GM18520 (cell line): ENCODE measurements around the gene TRIM56.
"Not testable (repeated sequence)": the region's sequence is repeated elsewhere in the genome, so short reads cannot be mapped to it uniquely, and the experiment has no call there.

ENCODE experiments used
- ATAC-seq: cut with Tn5 transposase; IDR thresholded peaks from one replicate; pipeline ENCODE4 v1.9.1; 2021; ENCODE audit not compliant: unreplicated experiment

Gene TRIM56

GRCh38 chr7:101111261-101111660, 26.0 kb downstream of the TRIM56 start:
- ATAC-seq, result no peak

DNA sequence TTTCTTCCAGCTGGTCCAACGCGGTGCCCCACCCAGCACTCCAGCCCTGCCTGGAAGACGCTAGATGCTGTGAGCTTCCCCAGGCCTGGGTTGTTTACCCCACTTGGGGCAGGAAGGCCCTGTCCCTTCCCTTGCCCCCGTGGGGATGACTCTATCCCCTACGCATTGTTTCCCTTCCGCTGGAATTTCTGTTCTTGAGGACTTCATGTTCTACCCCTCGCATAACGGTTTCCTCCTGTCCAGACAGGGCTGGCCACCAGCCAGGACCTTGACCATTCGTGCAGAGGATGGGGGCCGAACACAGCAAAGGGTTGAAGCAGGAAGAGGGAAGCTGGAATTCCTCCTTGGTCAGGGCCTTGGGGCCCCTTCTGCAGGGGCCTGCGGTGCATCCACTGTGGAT, 27.0 kb downstream of the TRIM56 start:
- ATAC-seq, result no peak

DNA sequence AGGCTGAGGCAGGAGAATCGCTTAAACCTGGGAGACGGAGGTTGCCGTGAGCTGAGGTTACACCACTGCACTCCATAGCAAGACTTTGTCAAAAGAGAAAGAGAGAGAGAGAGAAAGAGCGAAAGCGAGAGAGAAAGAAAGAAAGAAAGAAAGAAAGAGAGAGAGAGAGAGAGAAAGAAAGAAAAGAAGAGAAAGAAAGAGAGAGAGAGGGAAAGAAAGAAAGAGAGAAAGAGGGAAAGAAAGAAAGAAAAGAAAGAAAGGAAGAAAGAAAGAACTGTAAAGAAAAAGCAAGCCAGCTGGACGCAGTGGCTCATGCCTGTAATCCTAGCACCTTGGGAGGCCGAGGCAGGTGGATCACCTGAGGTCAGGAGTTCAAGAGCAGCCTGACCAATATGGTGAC, 27.9 kb downstream of the TRIM56 start:
- ATAC-seq, result not testable (repeated sequence)

DNA sequence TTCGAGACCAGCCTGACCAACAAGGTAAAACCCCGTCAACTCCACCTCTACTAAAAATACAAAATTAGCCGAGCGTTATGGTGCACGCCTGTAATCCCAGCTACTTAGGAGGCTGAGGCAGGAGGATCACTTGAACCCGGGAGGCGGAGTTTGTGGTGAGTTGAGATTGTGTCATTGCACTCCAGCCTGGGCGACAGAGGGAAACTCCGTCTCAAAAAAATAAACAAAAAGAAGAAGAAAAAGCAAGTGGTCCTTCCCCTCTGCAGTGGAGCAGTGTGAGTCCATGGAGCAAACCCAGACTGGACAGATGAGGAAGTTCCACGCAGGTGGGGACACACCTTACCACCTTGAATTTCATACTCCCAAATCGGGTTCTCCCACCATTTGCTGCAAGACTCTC, 28.6 kb downstream of the TRIM56 start:
- ATAC-seq, result no peak

DNA sequence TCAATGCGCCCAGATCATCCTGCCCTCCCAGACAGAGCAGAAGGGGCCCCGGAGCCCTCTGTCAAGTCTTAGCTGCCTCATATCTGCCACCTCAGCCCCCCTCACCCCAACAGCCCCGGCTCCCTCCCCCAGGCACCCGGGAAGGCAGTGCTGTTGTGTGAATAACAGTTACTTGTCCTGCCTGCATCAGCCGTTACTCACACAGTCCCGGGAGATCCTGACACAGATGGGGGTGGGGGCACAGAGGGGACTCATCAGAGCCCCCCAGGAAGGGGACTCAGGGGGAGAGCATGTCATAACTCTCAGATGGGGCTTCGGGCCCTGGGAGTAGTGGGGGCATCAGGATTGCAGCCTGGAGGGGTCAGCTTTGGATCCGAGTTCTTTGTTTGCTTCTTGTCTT, 29.2 kb downstream of the TRIM56 start:
- ATAC-seq, result no peak

- no peak for ATAC-seq
Observed at GRCh38 chr7:101115215-101115614, 29.9 kb downstream of the TRIM56 start.

- no peak for ATAC-seq
Observed at GRCh38 chr7:101116898-101117297, 31.6 kb downstream of the TRIM56 start.

GRCh38 chr7:101118856-101119255, 33.6 kb downstream of the TRIM56 start:
- no peak for ATAC-seq

DNA sequence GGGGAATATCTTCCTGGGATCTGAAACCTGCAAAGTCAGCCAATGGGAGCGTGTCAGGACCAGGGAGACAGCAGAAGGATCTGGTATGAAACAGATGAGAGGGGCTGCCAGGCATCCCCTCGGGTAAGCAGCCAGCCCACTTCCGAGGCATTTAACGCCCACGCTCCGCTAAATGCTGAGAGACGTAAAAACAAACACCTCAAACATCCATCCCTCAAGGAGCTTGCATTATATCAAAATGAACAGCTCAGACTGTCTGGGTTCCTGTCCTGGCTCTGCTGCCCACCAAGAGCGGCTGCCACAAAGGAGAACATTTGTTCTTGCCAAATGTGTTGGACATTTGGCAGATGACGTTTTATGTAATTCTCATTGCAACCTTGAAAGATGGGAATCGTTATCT, 34.6 kb downstream of the TRIM56 start:
- ATAC-seq, result no peak

DNA sequence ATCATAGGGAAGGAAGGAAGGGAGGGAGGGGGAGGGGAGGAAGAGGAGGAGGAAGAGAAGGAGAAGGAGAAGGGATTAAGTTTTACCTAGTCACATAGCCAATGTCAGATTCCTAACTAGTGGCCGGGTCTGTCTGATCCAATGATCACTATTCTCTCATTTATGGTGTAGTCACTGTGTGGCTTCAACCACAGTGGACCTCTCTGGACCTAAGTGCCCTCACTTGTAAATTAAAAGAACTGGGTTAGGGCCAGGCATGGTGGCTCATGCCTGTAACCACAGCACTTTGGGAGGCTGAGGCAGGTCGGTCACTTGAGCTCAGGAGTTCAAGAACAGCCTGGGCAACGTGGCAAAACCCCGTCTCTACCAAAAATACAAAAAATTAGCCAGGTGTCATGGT, 35.0 kb downstream of the TRIM56 start:
- no peak for ATAC-seq

- not testable (repeated sequence) for ATAC-seq
Observed at GRCh38 chr7:101121631-101121990, 36.3 kb downstream of the TRIM56 start.

DNA sequence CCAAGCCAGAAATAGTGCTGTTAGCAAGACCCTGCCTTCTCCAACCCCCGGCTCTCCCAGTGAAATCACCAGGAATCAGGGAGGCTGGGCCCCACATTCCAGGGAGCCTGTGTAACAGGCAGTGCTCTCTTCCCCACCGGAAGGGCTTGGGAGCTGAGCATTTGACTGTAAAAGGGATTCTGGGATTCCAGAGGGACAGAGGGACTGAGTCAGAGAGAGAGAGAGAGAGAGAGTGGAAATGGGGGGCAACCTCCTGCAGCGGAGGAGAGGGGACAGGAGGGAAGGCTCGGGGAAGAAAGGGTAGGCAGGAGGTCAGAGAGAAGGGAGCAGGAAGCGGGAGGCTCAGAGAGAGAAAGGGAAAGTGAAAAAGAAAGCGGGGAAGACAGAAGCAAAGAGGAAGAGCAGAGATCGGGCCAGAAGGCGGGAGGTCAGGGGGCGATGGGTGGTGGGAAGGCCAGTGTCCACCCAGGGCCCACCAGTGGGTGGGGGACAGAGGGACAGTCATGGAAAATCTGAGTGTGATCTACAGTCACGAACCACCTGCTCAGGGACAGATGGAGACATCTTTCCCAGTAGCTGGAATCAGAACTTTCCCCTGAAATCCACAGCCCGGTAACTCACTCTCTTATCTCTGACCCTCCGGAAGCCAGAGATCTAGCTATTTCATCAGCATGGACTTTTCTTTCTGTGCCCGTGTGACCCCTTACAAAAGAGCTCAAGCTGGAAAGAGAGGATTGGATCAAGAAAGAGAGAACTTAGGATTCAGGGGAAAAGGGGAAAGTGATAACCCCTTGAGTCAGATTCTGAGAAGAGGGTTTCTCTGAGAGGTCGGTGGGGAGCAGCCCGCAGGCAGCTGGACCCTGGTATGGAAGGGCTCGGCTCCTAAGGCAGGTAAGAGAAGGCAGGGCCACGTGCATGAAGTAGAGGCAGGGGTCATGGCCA, 37.0 kb downstream of the TRIM56 start:
- no peak for ATAC-seq

DNA sequence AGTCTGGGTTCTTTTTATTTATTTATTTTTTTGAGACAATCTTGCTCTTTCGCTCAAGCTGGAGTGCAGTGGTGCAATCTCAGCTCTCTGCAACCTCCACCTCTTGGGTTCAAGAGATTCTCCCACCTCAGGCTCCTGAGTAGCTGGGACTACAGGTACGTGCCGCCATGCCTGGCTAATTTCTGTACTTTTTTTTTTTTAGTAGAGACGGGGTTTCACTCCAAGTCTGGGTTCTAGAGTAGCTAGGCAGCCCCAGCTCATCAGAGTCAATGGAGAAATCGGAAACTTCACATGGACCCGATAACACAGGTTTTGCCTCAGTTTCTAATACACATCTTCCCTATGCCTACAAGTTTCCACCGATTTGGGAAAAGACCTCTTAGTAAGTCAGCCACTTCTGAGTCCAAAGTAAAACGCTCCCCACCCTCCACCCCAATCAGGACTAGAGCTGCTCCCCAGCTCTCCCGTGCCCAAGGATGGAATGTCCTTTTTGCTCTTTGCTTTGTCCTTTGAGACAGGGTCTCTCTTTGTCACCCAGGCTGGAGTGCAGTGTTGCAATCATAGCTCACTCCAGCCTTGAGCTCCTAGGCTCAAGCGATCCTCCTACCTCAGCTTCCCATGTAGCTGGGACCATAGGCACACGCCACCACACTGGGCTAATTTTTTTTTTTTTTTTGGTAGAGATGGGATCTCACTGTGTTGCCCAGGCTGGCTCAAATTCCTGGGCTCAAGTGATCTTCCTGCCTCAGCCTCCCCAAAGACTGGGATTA, 37.8 kb downstream of the TRIM56 start:
- ATAC-seq, result no peak

- ATAC-seq, result no peak
Observed at GRCh38 chr7:101123703-101124068, 38.4 kb downstream of the TRIM56 start.

- ATAC-seq, result no peak
Observed at GRCh38 chr7:101124376-101125056, 39.2 kb downstream of the TRIM56 start.

- ATAC-seq, result peak; percentile 41
Observed at GRCh38 chr7:101125989-101126650, 40.8 kb downstream of the TRIM56 start.

DNA sequence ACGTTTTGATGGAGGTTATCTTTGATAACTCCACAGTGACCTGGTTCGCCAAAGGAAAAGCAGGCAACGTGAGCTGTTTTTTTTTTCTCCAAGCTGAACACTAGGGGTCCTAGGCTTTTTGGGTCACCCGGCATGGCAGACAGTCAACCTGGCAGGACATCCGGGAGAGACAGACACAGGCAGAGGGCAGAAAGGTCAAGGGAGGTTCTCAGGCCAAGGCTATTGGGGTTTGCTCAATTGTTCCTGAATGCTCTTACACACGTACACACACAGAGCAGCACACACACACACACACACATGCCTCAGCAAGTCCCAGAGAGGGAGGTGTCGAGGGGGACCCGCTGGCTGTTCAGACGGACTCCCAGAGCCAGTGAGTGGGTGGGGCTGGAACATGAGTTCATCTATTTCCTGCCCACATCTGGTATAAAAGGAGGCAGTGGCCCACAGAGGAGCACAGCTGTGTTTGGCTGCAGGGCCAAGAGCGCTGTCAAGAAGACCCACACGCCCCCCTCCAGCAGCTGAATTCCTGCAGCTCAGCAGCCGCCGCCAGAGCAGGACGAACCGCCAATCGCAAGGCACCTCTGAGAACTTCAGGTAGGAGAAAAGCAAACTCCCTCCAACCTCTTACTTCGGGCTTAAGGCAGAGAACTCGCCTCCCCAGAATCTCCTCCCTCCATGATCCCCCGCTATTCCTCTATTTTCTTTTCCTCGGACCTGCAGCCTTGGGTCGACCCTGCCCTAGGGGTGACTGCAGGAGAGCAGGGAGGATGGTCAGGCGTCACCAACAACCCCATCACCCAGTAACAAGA, 41.6 kb downstream of the TRIM56 start, which contains the start of gene SERPINE1:
TSS of gene SERPINE1 (plus strand) at position 454 of the 809 bp plus-strand sequence. CDS start 1,290 bp downstream, outside the sequence.
- ATAC-seq, result peak; percentile 24

GRCh38 chr7:101127460-101128039, 42.3 kb downstream of the TRIM56 start:
- ATAC-seq, result no peak

DNA sequence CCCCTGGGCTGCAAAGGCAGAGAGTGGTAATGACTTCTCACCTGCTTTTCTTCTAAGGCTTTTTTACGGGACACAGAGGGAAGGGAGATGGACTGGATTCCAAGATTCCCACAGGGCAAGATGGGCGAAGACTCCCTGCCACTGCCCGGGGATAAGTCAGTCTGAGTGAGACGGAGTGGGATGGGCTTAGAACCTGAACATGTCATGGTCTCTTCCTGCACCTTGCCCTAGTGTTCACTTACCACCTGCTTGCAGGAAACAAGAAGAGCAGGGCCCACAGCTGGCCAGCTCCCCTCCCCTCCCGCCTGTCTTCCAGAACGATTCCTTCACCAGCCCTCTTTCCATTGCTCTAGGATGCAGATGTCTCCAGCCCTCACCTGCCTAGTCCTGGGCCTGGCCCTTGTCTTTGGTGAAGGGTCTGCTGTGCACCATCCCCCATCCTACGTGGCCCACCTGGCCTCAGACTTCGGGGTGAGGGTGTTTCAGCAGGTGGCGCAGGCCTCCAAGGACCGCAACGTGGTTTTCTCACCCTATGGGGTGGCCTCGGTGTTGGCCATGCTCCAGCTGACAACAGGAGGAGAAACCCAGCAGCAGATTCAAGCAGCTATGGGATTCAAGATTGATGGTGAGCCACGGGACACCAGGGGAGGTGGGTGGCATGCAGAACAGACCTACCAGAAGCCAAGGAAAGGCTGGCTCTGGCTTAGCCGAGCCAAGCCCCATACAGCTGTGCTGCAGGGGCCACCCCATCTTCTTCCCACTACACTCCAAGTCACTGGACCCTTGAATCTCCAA, 43.0 kb downstream of the TRIM56 start:
- ATAC-seq, result no peak
